ENCODE data around the gene CDK2AP2.
A peak's percentile ranks its signal among the peaks of the same experiment; 100 is the strongest.

The CDK2AP2 gene

GRCh38 chr11:67500831-67501715, 6.9 kb downstream of the CDK2AP2 start:
- Mint-ChIP-seq H3K4me1 (peaks cover 27% of the 10 kb centered on the region), H3K9me3 (no peaks in the 10 kb centered on the region), H3K4me3 (no peak overlapping the region), H3K27ac (peak overlapping the region; percentile 59), H3K36me3 (peaks cover 9% of the 10 kb centered on the region), H3K27me3 (no peaks in the 10 kb centered on the region)

- H3K27me3 Mint-ChIP-seq = no peaks in the 10 kb centered on the region
- no peak overlapping the region for H3K4me3 Mint-ChIP-seq
- peaks cover 21% of the 10 kb centered on the region for H3K4me1 Mint-ChIP-seq
- H3K36me3 Mint-ChIP-seq = peaks cover 9% of the 10 kb centered on the region
- no peaks in the 10 kb centered on the region for H3K9me3 Mint-ChIP-seq
- H3K27ac Mint-ChIP-seq = peak overlapping the region; percentile 59
Observed at GRCh38 chr11:67500484-67500821, 7.5 kb downstream of the CDK2AP2 start.

GRCh38 chr11:67499808-67500483, 8.0 kb downstream of the CDK2AP2 start:
- Mint-ChIP-seq H3K4me1 (peaks cover 20% of the 10 kb centered on the region), H3K4me3 (no peak overlapping the region), H3K27ac (no peak overlapping the region), H3K9me3 (no peaks in the 10 kb centered on the region), H3K27me3 (no peaks in the 10 kb centered on the region), H3K36me3 (peaks cover 9% of the 10 kb centered on the region)

GRCh38 chr11:67498544-67498972, 9.4 kb downstream of the CDK2AP2 start:
- H3K4me1 Mint-ChIP-seq = peaks cover 20% of the 10 kb centered on the region
- H3K27me3 Mint-ChIP-seq = no peaks in the 10 kb centered on the region
- H3K27ac Mint-ChIP-seq = no peak overlapping the region
- H3K4me3 Mint-ChIP-seq = no peak overlapping the region
- H3K9me3 Mint-ChIP-seq = no peaks in the 10 kb centered on the region
- H3K36me3 Mint-ChIP-seq = peaks cover 9% of the 10 kb centered on the region

- no peaks in the 10 kb centered on the region for H3K9me3 Mint-ChIP-seq
- H3K27me3 Mint-ChIP-seq = no peaks in the 10 kb centered on the region
- no peak overlapping the region for H3K4me3 Mint-ChIP-seq
- H3K27ac Mint-ChIP-seq = no peak overlapping the region
- H3K4me1 Mint-ChIP-seq = peaks cover 12% of the 10 kb centered on the region
- H3K36me3 Mint-ChIP-seq = peaks cover 9% of the 10 kb centered on the region
Observed at GRCh38 chr11:67497656-67498291, 10.2 kb downstream of the CDK2AP2 start.

GRCh38 chr11:67496113-67496512, 11.8 kb downstream of the CDK2AP2 start:
- peaks cover 7% of the 10 kb centered on the region for H3K4me1 Mint-ChIP-seq
- no peak overlapping the region for H3K4me3 Mint-ChIP-seq
- H3K27ac Mint-ChIP-seq = no peak overlapping the region
- H3K27me3 Mint-ChIP-seq = no peaks in the 10 kb centered on the region
- H3K36me3 Mint-ChIP-seq = peaks cover 8% of the 10 kb centered on the region
- no peaks in the 10 kb centered on the region for H3K9me3 Mint-ChIP-seq

GRCh38 chr11:67495234-67496005, 12.5 kb downstream of the CDK2AP2 start:
- Mint-ChIP-seq H3K27ac (no peak overlapping the region), H3K9me3 (no peaks in the 10 kb centered on the region), H3K4me3 (no peak overlapping the region), H3K27me3 (no peaks in the 10 kb centered on the region), H3K36me3 (peaks cover 2% of the 10 kb centered on the region), H3K4me1 (no peaks in the 10 kb centered on the region)

GRCh38 chr11:67494371-67495233, 13.4 kb downstream of the CDK2AP2 start:
- peaks cover 2% of the 10 kb centered on the region for H3K36me3 Mint-ChIP-seq
- H3K27me3 Mint-ChIP-seq = no peaks in the 10 kb centered on the region
- H3K9me3 Mint-ChIP-seq = no peaks in the 10 kb centered on the region
- H3K27ac Mint-ChIP-seq = no peak overlapping the region
- peaks cover 3% of the 10 kb centered on the region for H3K4me1 Mint-ChIP-seq
- H3K4me3 Mint-ChIP-seq = no peak overlapping the region

- Mint-ChIP-seq H3K36me3 (peaks cover 2% of the 10 kb centered on the region), H3K27ac (no peak overlapping the region), H3K9me3 (no peaks in the 10 kb centered on the region), H3K27me3 (no peaks in the 10 kb centered on the region), H3K4me3 (no peak overlapping the region), H3K4me1 (peaks cover 8% of the 10 kb centered on the region)
Observed at GRCh38 chr11:67493548-67494370, 14.2 kb downstream of the CDK2AP2 start.

- Mint-ChIP-seq H3K27ac (no peak overlapping the region), H3K9me3 (no peaks in the 10 kb centered on the region), H3K4me1 (peaks cover 16% of the 10 kb centered on the region), H3K4me3 (no peak overlapping the region), H3K27me3 (no peaks in the 10 kb centered on the region), H3K36me3 (peaks cover 2% of the 10 kb centered on the region)
Observed at GRCh38 chr11:67492801-67493547, 15.0 kb downstream of the CDK2AP2 start.

- H3K36me3 Mint-ChIP-seq = peaks cover 8% of the 10 kb centered on the region
- H3K27ac Mint-ChIP-seq = no peak overlapping the region
Observed at GRCh38 chr11:67492069-67492727, 15.8 kb downstream of the CDK2AP2 start.

GRCh38 chr11:67491276-67492068, 16.5 kb downstream of the CDK2AP2 start:
- Mint-ChIP-seq H3K9me3 (no peaks in the 10 kb centered on the region), H3K4me3 (no peak overlapping the region), H3K27me3 (no peaks in the 10 kb centered on the region), H3K27ac (no peak overlapping the region), H3K36me3 (peaks cover 8% of the 10 kb centered on the region), H3K4me1 (peaks cover 31% of the 10 kb centered on the region)

More at GRCh38 chr11:67492069-67492727, 15.8 kb downstream of the CDK2AP2 start:
- Mint-ChIP-seq H3K4me3 (no peak overlapping the region), H3K9me3 (no peaks in the 10 kb centered on the region), H3K4me1 (peaks cover 23% of the 10 kb centered on the region), H3K27me3 (no peaks in the 10 kb centered on the region)

Measured in activated naive CD4-positive, alpha-beta T cell treated with anti-CD3 and anti-CD28 coated beads, Interleukin-2, amount 50 U/mL, for 24 hours (primary cell).